PC-3 (cell line): ENCODE measurements around the gene SEPTIN10. TPM values are rescaled to one million over a fixed set of nuclear protein-coding genes. Genes with fewer than 3 reads are reported as not detected.

Source experiments
- ATAC-seq: fragments of 200-7000 bp; cut with Tn5 transposase; 2 replicates; pipeline ENCODE4 v1.9.1; 2020; ENCODE audit warnings: mild to moderate bottlenecking, moderate library complexity
- BruUV-seq: library from RNA; stranded (reverse); fragments of 400-500 nt; replicated peaks from 2 replicates; lab custom pipeline; 2021; lab: Mats Ljungman, UMichigan
- CTCF ChIA-PET: fragments of 300-600 bp; sonication (Branson Sonifier 250); formaldehyde crosslinking; loops from one replicate; lab custom pipeline; 2022; ENCODE audit warnings: antibody characterized with exemption; lab: Charles Lee
- POLR2A ChIA-PET: fragments of 300-600 bp; sonication (Branson Sonifier 250); formaldehyde crosslinking; loops from one replicate; lab custom pipeline; 2022; ENCODE audit warnings: antibody characterized with exemption; ENCODE audit not compliant: unreplicated experiment; lab: Charles Lee
- DNase-seq: peaks from one replicate; pipeline ENCODE4 v3.0.0-alpha.2; 2015
- H2AFZ ChIP-seq: fragments of 300-600 bp; sonication (generic); 2 replicates; pipeline ENCODE4 v1.6.0; 2016; ENCODE audit warnings: antibody characterized with exemption, low read length
- H3F3A ChIP-seq: fragments of 300-600 bp; sonication (generic); one replicate; pipeline ENCODE4 v1.6.0; 2017; ENCODE audit warnings: antibody characterized with exemption, low read length, control low read depth, mild to moderate bottlenecking; ENCODE audit not compliant: unreplicated experiment
- H3K27ac ChIP-seq: fragments of 300-600 bp; sonication (generic); 2 replicates; pipeline ENCODE4 v1.5.1; 2016; ENCODE audit warnings: mild to moderate bottlenecking, low read length
- H3K27me3 ChIP-seq: fragments of 300-600 bp; sonication (generic); 2 replicates; pipeline ENCODE4 v1.6.1; 2016; ENCODE audit warnings: low read length, mixed read lengths
- H3K36me3 ChIP-seq: fragments of 300-600 bp; sonication (generic); 2 replicates; pipeline ENCODE4 v1.6.1; 2016; ENCODE audit warnings: low read depth, mixed run types, low read length, mixed read lengths
- H3K4me1 ChIP-seq: fragments of 300-600 bp; sonication (generic); 2 replicates; pipeline ENCODE4 v1.5.1; 2016; ENCODE audit warnings: low read length; ENCODE audit not compliant: insufficient read depth
- H3K4me2 ChIP-seq: fragments of 300-600 bp; sonication (generic); 2 replicates; pipeline ENCODE4 v1.6.0; 2016; ENCODE audit warnings: low read length
- H3K4me3 ChIP-seq: fragments of 300-600 bp; sonication (generic); 2 replicates; pipeline ENCODE4 v1.5.1; 2016; ENCODE audit warnings: mild to moderate bottlenecking, low read length, mixed read lengths
- H3K79me2 ChIP-seq: fragments of 300-600 bp; sonication (generic); 2 replicates; pipeline ENCODE4 v1.6.1; 2017; ENCODE audit warnings: low read length, mixed read lengths
- H3K9ac ChIP-seq: fragments of 300-600 bp; sonication (generic); 2 replicates; pipeline ENCODE4 v1.6.0; 2016; ENCODE audit warnings: mild to moderate bottlenecking, low read length
- H3K9me2 ChIP-seq: fragments of 300-600 bp; sonication (generic); replicated peaks from 2 replicates; pipeline ENCODE4 v1.6.1; 2016; ENCODE audit warnings: mixed run types, low read length, mixed read lengths
- H3K9me3 ChIP-seq: fragments of 300-600 bp; sonication (generic); 2 replicates; pipeline ENCODE4 v1.6.1; 2016; ENCODE audit warnings: low read length, mixed read lengths
- H4K20me1 ChIP-seq: fragments of 300-600 bp; sonication (generic); 2 replicates; pipeline ENCODE4 v1.6.1; 2016; ENCODE audit warnings: low read length, mixed read lengths
- EZH2 ChIP-seq: fragments of 300-600 bp; sonication (generic); IDR thresholded peaks from one replicate; pipeline ENCODE4 v1.6.1; 2017; ENCODE audit warnings: antibody characterized with exemption, mild to moderate bottlenecking, low read length; ENCODE audit not compliant: unreplicated experiment
- EZH2phosphoT487 ChIP-seq: fragments of 300-600 bp; sonication (generic); IDR thresholded peaks from 2 replicates; pipeline ENCODE4 v1.6.1; 2018; ENCODE audit warnings: mild to moderate bottlenecking, antibody characterized with exemption, low read length, borderline replicate concordance
- intact Hi-C: fragments of 100-400 bp; cut with micrococcal nuclease; formaldehyde crosslinking; loops from 2 replicates; pipeline ENCODE4 v1.9.0; 2023
- total RNA-seq: library from RNA; depleted of rRNA; stranded (reverse); fragments of >200 nt; gene quantifications from 2 replicates; pipeline ENCODE4 v1.2.3, GENCODE V29; 2014
- TF ChIP-seq, protein P1 (sequence below): fragments of 300-600 bp; sonication (generic); conservative IDR thresholded peaks from 2 replicates; pipeline ENCODE4 v1.5.1; 2017; ENCODE audit warnings: antibody characterized with exemption, low read depth, mild to moderate bottlenecking, low read length

SEPTIN10 gene
- total RNA-seq, 1 experiment from 2014 or later, result 36.1 TPM

- POLR2A ChIA-PET, result no interaction called here
- no peak for ATAC-seq
- CTCF ChIA-PET, result no interaction called here
These were observed 84.8 kb downstream of the SEPTIN10 start for GRCh38 chr2:109528811-109529501.

GRCh38 chr2:109527846-109528705 lies 85.7 kb downstream of the SEPTIN10 start:
- no peaks in the 10 kb centered on the region for H3F3A ChIP-seq
- no peaks in the 10 kb centered on the region for H3K36me3 ChIP-seq
- H3K79me2 ChIP-seq, result no peaks in the 10 kb centered on the region
- intact Hi-C loops, result no loop called here
- H3K27ac ChIP-seq, result no peak overlapping the region
- no peaks in the 10 kb centered on the region for H3K27me3 ChIP-seq
- H4K20me1 ChIP-seq, result no peaks in the 10 kb centered on the region
- peaks cover 6% of the 10 kb centered on the region; the same call in 1 of the 2 replicates for H3K4me1 ChIP-seq
- H3K9ac ChIP-seq, result no peak overlapping the region
- CTCF ChIA-PET, result no interaction called here
- ATAC-seq, result no peak
- BruUV-seq, result no TSS peak
- no peak overlapping the region for H3K4me2 ChIP-seq
- DNase-seq, result no peak
- no peaks in the 10 kb centered on the region for H3K9me3 ChIP-seq
- no peak overlapping the region for H3K4me3 ChIP-seq
- no peak for TF ChIP-seq EZH2
- TF ChIP-seq, protein P1, sequence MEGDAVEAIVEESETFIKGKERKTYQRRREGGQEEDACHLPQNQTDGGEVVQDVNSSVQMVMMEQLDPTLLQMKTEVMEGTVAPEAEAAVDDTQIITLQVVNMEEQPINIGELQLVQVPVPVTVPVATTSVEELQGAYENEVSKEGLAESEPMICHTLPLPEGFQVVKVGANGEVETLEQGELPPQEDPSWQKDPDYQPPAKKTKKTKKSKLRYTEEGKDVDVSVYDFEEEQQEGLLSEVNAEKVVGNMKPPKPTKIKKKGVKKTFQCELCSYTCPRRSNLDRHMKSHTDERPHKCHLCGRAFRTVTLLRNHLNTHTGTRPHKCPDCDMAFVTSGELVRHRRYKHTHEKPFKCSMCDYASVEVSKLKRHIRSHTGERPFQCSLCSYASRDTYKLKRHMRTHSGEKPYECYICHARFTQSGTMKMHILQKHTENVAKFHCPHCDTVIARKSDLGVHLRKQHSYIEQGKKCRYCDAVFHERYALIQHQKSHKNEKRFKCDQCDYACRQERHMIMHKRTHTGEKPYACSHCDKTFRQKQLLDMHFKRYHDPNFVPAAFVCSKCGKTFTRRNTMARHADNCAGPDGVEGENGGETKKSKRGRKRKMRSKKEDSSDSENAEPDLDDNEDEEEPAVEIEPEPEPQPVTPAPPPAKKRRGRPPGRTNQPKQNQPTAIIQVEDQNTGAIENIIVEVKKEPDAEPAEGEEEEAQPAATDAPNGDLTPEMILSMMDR, result no peak
- TF ChIP-seq EZH2phosphoT487, result no peak
- no peaks in the 10 kb centered on the region for H3K9me2 ChIP-seq
- POLR2A ChIA-PET, result no interaction called here
- H2AFZ ChIP-seq, result no peak overlapping the region

More at GRCh38 chr2:109528811-109529501, 84.8 kb downstream of the SEPTIN10 start:
- Histone ChIP-seq H3K4me1 (peaks cover 6% of the 10 kb centered on the region; the same call in 1 of the 2 replicates), H3K9me3 (no peaks in the 10 kb centered on the region), H3K4me3 (no peak overlapping the region), H2AFZ (no peak overlapping the region), H3K36me3 (no peaks in the 10 kb centered on the region), H4K20me1 (no peaks in the 10 kb centered on the region), H3K27me3 (no peaks in the 10 kb centered on the region), H3F3A (no peaks in the 10 kb centered on the region), H3K9ac (no peak overlapping the region), H3K9me2 (no peaks in the 10 kb centered on the region), H3K79me2 (no peaks in the 10 kb centered on the region), H3K27ac (no peak overlapping the region), H3K4me2 (no peak overlapping the region)
- no peak for DNase-seq
- no TSS peak for BruUV-seq
- intact Hi-C loops, result no loop called here
- no peak for TF ChIP-seq EZH2
- no peak for TF ChIP-seq EZH2phosphoT487
- TF ChIP-seq, protein P1, result no peak

GRCh38 chr2:109527079-109527478 lies 86.7 kb downstream of the SEPTIN10 start:
- Histone ChIP-seq H4K20me1 (no peaks in the 10 kb centered on the region), H3K36me3 (no peaks in the 10 kb centered on the region), H2AFZ (no peak overlapping the region), H3K27me3 (no peaks in the 10 kb centered on the region), H3K9me2 (no peaks in the 10 kb centered on the region), H3K79me2 (no peaks in the 10 kb centered on the region), H3K27ac (no peak overlapping the region), H3K9ac (no peak overlapping the region), H3F3A (no peaks in the 10 kb centered on the region), H3K4me1 (peaks cover 6% of the 10 kb centered on the region; the same call in 1 of the 2 replicates), H3K4me2 (no peak overlapping the region), H3K4me3 (no peak overlapping the region), H3K9me3 (no peaks in the 10 kb centered on the region)
- intact Hi-C loops, result no loop called here
- CTCF ChIA-PET, result no interaction called here
- POLR2A ChIA-PET, result no interaction called here
- ATAC-seq, result no peak
- no TSS peak for BruUV-seq
- TF ChIP-seq EZH2, result no peak
- TF ChIP-seq, protein P1, result no peak
- TF ChIP-seq EZH2phosphoT487, result no peak
- no peak for DNase-seq
